GM12875 (cell line): ENCODE measurements around the gene RTN4IP1.

Source experiments
- H3K4me3 ChIP-seq: one replicate; pipeline ENCODE4 v1.5.1; 2011; ENCODE audit warnings: low read depth, low read length, control low read depth
- CTCF ChIP-seq: IDR thresholded peaks from 2 replicates; pipeline ENCODE4 v1.5.1; 2011; ENCODE audit warnings: low read depth, mild to moderate bottlenecking, control low read depth, inconsistent platforms, low read length, moderate library complexity, borderline replicate concordance; ENCODE audit not compliant: insufficient read depth

The RTN4IP1 gene

DNA sequence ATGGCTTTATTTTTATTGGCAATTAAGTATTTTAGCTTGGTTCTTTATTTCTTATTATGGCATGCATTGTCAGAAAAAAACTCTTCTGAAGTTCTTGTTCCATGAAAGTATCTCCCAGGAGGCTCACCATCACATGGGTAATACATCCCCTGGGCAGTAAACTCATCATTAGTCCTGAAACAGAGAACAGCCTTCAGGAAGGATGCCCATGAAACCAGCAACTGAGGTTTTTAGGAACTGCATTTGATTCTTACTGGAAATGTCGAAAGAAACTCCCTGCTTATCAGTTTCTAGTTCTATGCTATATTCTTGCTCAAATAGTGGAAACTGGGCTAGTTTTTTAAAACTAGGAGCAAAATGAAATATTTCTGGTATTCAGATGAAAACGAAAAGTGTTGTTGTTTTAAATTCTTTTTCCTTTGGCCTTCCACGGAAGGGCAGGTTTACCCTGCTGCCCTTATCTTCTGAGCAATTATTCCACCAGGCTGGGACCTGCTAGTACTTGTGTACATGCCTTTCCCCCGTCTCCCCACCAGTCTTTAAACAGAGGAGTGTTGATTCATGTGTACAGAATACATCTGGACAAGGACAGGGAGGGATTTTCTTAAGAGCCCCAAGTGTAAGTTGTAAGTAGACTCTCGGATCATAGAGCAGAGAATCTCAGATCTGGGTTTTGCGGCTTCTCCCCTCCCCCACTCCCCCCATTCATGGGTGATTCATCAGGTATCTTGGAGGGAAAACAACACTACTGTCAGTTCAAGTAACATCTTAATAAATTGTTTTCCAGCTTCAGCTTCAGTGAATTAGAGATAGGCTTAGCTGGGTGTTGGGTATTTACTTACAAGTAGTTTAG is 81.5 kb downstream of the RTN4IP1 start:
- H3K4me3 ChIP-seq, result no peak overlapping the region
- no peak for TF ChIP-seq CTCF

GRCh38 chr6:106546691-106547414 is 82.4 kb downstream of the RTN4IP1 start:
- H3K4me3 ChIP-seq, result no peak overlapping the region
- no peak for TF ChIP-seq CTCF

- H3K4me3 ChIP-seq, result no peak overlapping the region
- TF ChIP-seq CTCF, result no peak
These were observed 83.0 kb downstream of the RTN4IP1 start for GRCh38 chr6:106546261-106546690.

DNA sequence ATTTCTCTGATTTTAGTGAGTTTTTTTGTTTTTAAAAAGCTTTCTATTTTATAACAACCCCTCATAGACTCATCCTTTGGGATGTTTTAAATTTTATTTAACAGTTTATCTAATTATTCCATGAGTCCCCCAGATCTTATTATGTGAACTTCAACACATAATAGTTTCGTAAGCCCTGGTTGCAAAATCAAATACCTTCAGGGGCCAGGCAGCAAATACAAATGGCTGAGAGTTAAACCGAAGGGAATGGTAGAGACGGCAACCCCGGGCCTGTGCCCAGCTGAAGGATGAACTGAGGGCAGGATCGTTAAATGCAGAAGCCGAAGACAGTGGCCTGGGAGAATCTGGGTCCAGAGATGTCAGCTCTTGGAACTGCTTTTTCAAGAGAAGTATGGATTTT is 88.4 kb downstream of the RTN4IP1 start:
- no peak for TF ChIP-seq CTCF
- H3K4me3 ChIP-seq, result no peak overlapping the region

GRCh38 chr6:106540432-106540831 is 88.9 kb downstream of the RTN4IP1 start:
- no peak for TF ChIP-seq CTCF
- no peak overlapping the region for H3K4me3 ChIP-seq

DNA sequence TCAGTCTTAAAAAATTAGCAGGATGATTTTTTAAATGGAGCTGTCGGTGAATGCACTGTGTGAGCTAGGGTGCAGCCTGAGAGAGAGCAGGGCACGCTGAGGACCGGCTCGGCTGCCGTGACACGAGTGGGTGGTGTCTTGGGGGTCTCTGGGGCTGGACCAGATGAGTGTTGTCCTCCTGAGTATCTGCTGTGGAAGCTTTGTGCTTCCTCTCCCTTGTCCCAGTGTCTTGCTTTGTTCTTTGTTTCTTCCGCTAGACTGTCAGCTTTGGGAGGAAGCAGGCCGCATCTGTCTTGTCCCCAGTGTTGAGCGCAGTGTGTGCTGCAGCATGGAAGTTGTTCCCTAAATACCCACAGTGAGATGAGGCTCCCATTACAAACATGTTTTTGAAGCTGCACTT is 89.4 kb downstream of the RTN4IP1 start:
- TF ChIP-seq CTCF, result no peak
- H3K4me3 ChIP-seq, result no peak overlapping the region

- H3K4me3 ChIP-seq, result no peak overlapping the region
- TF ChIP-seq CTCF, result no peak
These were observed 91.2 kb downstream of the RTN4IP1 start for GRCh38 chr6:106538145-106538544.
